Measurements from ENCODE around the gene NHEJ1.

DNA sequence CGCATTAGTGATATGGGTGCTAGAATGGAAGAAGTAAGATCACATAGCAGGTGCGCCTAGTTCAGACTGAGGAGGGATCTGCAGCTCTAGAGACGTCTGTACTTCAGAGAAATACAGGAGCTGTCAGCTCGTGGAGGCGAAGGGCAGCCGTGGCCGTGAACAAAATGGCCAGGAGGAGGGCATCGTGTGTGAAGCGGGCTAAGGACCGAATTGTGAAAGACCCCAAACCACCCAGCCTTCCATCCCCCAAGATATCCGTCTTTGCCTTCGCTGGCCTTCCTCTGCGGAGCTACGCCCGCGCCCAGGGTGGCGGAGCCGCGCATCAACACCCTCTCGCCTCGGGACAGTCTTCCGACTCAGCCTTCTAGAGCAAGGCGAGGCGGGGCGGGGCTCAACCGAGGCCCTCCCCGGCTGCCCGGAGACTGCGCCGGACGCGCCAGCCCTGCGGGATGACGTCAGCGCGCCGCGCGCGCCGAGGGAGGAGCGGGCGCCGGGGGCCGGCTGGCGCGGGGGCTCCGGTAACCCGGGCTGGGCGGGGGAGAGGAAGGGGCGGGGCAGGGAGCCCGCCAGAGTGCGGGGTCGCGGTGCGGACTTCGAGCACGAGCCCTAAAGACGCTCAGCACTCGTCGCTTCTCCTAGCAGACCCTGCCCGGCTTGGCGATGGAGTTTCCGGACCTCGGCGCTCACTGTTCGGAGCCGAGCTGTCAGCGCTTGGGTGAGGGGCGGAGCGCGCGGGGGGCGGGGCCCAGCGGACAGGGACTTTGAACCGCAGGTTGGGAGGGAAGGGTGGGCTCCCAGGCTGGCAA, 45.9 kb upstream of the NHEJ1 start, which contains the start of gene ZFAND2B:
- TF ChIP-seq, protein P1, sequence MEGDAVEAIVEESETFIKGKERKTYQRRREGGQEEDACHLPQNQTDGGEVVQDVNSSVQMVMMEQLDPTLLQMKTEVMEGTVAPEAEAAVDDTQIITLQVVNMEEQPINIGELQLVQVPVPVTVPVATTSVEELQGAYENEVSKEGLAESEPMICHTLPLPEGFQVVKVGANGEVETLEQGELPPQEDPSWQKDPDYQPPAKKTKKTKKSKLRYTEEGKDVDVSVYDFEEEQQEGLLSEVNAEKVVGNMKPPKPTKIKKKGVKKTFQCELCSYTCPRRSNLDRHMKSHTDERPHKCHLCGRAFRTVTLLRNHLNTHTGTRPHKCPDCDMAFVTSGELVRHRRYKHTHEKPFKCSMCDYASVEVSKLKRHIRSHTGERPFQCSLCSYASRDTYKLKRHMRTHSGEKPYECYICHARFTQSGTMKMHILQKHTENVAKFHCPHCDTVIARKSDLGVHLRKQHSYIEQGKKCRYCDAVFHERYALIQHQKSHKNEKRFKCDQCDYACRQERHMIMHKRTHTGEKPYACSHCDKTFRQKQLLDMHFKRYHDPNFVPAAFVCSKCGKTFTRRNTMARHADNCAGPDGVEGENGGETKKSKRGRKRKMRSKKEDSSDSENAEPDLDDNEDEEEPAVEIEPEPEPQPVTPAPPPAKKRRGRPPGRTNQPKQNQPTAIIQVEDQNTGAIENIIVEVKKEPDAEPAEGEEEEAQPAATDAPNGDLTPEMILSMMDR (IDR thresholded peaks at IDR 0.05; ENCODE audit: low read depth, low read length, missing input control): peak; percentile 2
- TF ChIP-seq YY1 (IDR thresholded peaks at IDR 0.05): peak; percentile 30
- TF ChIP-seq SP1 (IDR thresholded peaks at IDR 0.05): peak; percentile 33
- TF ChIP-seq, protein P2, sequence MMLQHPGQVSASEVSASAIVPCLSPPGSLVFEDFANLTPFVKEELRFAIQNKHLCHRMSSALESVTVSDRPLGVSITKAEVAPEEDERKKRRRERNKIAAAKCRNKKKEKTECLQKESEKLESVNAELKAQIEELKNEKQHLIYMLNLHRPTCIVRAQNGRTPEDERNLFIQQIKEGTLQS (IDR thresholded peaks at IDR 0.05): no peak
- TF ChIP-seq RAD21 (IDR thresholded peaks at IDR 0.05): peak in 1 of 2 donors; percentile 52
- TF ChIP-seq TAF1 (conservative IDR thresholded peaks at IDR 0.05): peak; percentile 72
- TF ChIP-seq, protein P3, sequence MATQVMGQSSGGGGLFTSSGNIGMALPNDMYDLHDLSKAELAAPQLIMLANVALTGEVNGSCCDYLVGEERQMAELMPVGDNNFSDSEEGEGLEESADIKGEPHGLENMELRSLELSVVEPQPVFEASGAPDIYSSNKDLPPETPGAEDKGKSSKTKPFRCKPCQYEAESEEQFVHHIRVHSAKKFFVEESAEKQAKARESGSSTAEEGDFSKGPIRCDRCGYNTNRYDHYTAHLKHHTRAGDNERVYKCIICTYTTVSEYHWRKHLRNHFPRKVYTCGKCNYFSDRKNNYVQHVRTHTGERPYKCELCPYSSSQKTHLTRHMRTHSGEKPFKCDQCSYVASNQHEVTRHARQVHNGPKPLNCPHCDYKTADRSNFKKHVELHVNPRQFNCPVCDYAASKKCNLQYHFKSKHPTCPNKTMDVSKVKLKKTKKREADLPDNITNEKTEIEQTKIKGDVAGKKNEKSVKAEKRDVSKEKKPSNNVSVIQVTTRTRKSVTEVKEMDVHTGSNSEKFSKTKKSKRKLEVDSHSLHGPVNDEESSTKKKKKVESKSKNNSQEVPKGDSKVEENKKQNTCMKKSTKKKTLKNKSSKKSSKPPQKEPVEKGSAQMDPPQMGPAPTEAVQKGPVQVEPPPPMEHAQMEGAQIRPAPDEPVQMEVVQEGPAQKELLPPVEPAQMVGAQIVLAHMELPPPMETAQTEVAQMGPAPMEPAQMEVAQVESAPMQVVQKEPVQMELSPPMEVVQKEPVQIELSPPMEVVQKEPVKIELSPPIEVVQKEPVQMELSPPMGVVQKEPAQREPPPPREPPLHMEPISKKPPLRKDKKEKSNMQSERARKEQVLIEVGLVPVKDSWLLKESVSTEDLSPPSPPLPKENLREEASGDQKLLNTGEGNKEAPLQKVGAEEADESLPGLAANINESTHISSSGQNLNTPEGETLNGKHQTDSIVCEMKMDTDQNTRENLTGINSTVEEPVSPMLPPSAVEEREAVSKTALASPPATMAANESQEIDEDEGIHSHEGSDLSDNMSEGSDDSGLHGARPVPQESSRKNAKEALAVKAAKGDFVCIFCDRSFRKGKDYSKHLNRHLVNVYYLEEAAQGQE (IDR thresholded peaks at IDR 0.05): no peak
